ENCODE measurements around the gene CLSTN2. TPM values are rescaled to one million over a fixed set of nuclear protein-coding genes. Genes with fewer than 3 reads are reported as not detected.

Gene CLSTN2
- total and polyA plus RNA-seq, 2 of the 4 experiments (the other 2 are of a cell fraction), result under 0.01 to 0.07 TPM

DNA sequence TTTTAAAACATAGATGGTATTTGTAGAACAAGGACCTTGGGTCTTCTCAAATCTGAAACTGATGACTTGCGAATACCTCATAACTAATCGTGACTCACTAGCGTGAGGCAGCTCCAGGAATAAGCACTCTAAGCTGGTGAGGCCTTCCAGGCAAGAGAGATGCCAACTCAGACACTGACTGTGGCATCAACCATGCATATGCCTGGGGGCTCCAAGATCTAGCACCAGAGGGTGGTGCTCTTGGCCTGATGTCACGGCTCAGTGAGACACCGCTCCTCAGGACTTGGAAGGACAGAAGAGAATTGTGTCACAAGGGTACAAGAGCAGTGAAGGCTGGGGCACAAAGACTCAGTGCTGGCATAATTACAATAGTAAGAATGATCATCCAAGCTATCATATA is 617.9 kb downstream of the CLSTN2 start:
- no peak for ATAC-seq (ENCODE audit: low read depth)
- BruUV-seq (replicated peaks), result no TSS peak

More for the DNA sequence above, 617.9 kb downstream of the CLSTN2 start:
- Histone ChIP-seq H4K20me1 (ENCODE audit: insufficient read depth, low read length) (no peaks in the 10 kb centered on the region), H2AFZ (replicated peaks; ENCODE audit: low read length, poor library complexity) (no peak overlapping the region), H3K4ac (ENCODE audit: low read depth, low read length) (no peak overlapping the region), H2BK120ac (ENCODE audit: low read depth, low read length) (no peak overlapping the region), H2BK15ac (ENCODE audit: low read depth, low read length) (no peak overlapping the region), H2BK20ac (ENCODE audit: low read depth, low read length) (no peak overlapping the region), H4K91ac (ENCODE audit: insufficient read depth, low read depth, low read length) (no peak overlapping the region), H3K27ac (ENCODE audit: insufficient read depth, low read length) (no peak overlapping the region), H3K14ac (replicated peaks; ENCODE audit: low read depth, low read length) (no peak overlapping the region), H3K18ac (ENCODE audit: low read depth, low read length) (no peak overlapping the region), H2BK5ac (ENCODE audit: low read depth, low read length, poor library complexity, severe bottlenecking) (no peak overlapping the region), H3K56ac (ENCODE audit: extremely low read depth, insufficient read depth, low read length) (no peak overlapping the region), H3K4me3 (ENCODE audit: insufficient read depth, low read depth, low read length) (no peak overlapping the region), H3K9me3 (ENCODE audit: control insufficient read depth, insufficient read depth, low read length) (peaks cover 2% of the 10 kb centered on the region; the same call in 1 of the 2 replicates), H3K9me1 (ENCODE audit: insufficient read depth, low read length) (no peaks in the 10 kb centered on the region), H3K4me2 (ENCODE audit: low read depth, low read length) (no peak overlapping the region), H2AK5ac (ENCODE audit: low read depth, low read length) (no peak overlapping the region), H3K79me1 (ENCODE audit: low read depth in 1 of 2, low read length in 2 of 2) (no peaks in the 10 kb centered on the region), H2AK9ac (replicated peaks; ENCODE audit: low read depth, low read length, poor library complexity) (no peak overlapping the region), H3K27me3 (ENCODE audit: control insufficient read depth, insufficient read depth, low read length) (no peaks in the 10 kb centered on the region), H3K23ac (ENCODE audit: low read depth, low read length) (no peak overlapping the region), H3K36me3 (ENCODE audit: control insufficient read depth, insufficient read depth, low read length) (no peaks in the 10 kb centered on the region), H4K5ac (ENCODE audit: low read depth, low read length) (no peak overlapping the region), H3K4me1 (ENCODE audit: control insufficient read depth, insufficient read depth, low read length) (no peaks in the 10 kb centered on the region), H3K9ac (ENCODE audit: low read depth, low read length) (no peak overlapping the region), H4K8ac (ENCODE audit: low read depth in 2 of 2, low read length in 2 of 2) (no peak overlapping the region)
- POLR2A ChIA-PET (ENCODE audit: unreplicated experiment), result no interaction called here
- no peak for DNase-seq
- intact Hi-C loops (cut with micrococcal nuclease), result no loop called here
- CTCF ChIA-PET, result no interaction called here
- WGBS, 2 experiments (ENCODE audit: extremely low coverage in 2 of 2, insufficient read length in 1 of 2), result 92% methylated on average over 2 of the region's 5 CpGs; no CpG with 5 or more reads in 1 of the 2 experiments
- TF ChIP-seq RFX5 (IDR thresholded peaks at IDR 0.05; ENCODE audit: low read depth, low read length) (no peak), BHLHE40 (IDR thresholded peaks at IDR 0.05; ENCODE audit: low read depth, low read length) (no peak), CEBPB (IDR thresholded peaks at IDR 0.05; ENCODE audit: low read depth, low read length) (no peak), RCOR1 (IDR thresholded peaks at IDR 0.05; ENCODE audit: insufficient replicate concordance, low read length) (no peak), POLR2A (IDR thresholded peaks at IDR 0.05; ENCODE audit: low read depth, low read length) (no peak), FOS (IDR thresholded peaks at IDR 0.05; ENCODE audit: low read depth, low read length) (no peak), SMC3 (IDR thresholded peaks at IDR 0.05; ENCODE audit: low read depth, low read length) (no peak), RAD21 (IDR thresholded peaks at IDR 0.05; ENCODE audit: low read length) (no peak), MAFK (IDR thresholded peaks at IDR 0.05; ENCODE audit: low read depth, low read length) (no peak), MXI1 (IDR thresholded peaks at IDR 0.05; ENCODE audit: borderline replicate concordance, low read depth, low read length) (no peak), MAZ (IDR thresholded peaks at IDR 0.05; ENCODE audit: borderline replicate concordance, low read depth, low read length) (no peak)
- TF ChIP-seq, protein P1, sequence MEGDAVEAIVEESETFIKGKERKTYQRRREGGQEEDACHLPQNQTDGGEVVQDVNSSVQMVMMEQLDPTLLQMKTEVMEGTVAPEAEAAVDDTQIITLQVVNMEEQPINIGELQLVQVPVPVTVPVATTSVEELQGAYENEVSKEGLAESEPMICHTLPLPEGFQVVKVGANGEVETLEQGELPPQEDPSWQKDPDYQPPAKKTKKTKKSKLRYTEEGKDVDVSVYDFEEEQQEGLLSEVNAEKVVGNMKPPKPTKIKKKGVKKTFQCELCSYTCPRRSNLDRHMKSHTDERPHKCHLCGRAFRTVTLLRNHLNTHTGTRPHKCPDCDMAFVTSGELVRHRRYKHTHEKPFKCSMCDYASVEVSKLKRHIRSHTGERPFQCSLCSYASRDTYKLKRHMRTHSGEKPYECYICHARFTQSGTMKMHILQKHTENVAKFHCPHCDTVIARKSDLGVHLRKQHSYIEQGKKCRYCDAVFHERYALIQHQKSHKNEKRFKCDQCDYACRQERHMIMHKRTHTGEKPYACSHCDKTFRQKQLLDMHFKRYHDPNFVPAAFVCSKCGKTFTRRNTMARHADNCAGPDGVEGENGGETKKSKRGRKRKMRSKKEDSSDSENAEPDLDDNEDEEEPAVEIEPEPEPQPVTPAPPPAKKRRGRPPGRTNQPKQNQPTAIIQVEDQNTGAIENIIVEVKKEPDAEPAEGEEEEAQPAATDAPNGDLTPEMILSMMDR (conservative IDR thresholded peaks at IDR 0.05; ENCODE audit: low read depth, low read length), result no peak
- TF ChIP-seq, protein P2, sequence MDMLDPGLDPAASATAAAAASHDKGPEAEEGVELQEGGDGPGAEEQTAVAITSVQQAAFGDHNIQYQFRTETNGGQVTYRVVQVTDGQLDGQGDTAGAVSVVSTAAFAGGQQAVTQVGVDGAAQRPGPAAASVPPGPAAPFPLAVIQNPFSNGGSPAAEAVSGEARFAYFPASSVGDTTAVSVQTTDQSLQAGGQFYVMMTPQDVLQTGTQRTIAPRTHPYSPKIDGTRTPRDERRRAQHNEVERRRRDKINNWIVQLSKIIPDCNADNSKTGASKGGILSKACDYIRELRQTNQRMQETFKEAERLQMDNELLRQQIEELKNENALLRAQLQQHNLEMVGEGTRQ (IDR thresholded peaks at IDR 0.05; ENCODE audit: low read depth, low read length), result no peak
- TF ChIP-seq, protein P3, sequence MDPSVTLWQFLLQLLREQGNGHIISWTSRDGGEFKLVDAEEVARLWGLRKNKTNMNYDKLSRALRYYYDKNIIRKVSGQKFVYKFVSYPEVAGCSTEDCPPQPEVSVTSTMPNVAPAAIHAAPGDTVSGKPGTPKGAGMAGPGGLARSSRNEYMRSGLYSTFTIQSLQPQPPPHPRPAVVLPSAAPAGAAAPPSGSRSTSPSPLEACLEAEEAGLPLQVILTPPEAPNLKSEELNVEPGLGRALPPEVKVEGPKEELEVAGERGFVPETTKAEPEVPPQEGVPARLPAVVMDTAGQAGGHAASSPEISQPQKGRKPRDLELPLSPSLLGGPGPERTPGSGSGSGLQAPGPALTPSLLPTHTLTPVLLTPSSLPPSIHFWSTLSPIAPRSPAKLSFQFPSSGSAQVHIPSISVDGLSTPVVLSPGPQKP (IDR thresholded peaks at IDR 0.05; ENCODE audit: borderline replicate concordance, low read depth, low read length), result no peak
- in situ Hi-C loops (cut with MboI; ENCODE audit: low sequenced_read_pairs), result no loop called here
- dilution Hi-C loops (cut with HindIII; ENCODE audit: low sequenced_read_pairs, unreplicated experiment), result no loop called here

All from IMR-90 (cell line).